COLO668 (cell line): ENCODE measurements around the gene ARHGAP10.

ENCODE experiments used
- DNase-seq: peaks from one replicate; lab custom pipeline; 2025; ENCODE audit not compliant: unreplicated experiment; lab: John Stamatoyannopoulos, UW

The ARHGAP10 gene

DNA sequence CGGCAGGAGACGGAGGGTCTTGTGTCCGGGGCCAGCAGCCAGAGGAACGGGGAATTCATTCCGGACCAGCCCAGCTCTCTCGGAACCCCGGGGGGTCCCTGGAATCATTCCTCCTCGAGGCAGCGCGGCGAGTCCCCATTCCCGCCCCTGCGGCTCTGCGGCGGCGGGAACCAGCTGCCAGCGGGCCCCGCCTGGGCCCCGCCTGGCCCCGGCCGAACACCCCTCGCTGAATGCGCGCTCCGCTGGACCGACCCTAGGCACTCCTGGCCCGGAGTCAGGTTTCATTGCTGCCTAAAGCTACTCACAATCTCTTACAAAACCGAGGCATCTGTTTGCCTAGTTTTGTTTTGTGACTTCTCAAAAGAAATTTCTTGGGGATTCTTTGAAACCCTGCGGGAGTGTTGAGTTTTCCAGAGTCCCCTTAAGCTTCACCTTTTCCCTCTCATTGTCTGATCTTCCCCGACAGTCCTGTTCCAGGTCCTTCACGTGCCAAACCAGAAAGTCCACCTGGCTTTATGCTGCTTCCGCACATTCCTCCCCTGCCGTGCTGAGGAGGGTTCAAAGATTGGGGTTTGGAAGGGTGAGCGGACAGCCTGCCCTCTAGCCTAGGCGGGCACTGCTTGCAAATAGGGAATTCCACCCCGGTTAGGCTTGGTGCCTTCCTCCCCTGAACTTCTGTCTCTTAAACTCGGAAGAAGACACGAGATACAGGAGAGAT, 789 bp downstream of the ARHGAP10 start:
- DNase-seq, result peak; percentile 70

DNA sequence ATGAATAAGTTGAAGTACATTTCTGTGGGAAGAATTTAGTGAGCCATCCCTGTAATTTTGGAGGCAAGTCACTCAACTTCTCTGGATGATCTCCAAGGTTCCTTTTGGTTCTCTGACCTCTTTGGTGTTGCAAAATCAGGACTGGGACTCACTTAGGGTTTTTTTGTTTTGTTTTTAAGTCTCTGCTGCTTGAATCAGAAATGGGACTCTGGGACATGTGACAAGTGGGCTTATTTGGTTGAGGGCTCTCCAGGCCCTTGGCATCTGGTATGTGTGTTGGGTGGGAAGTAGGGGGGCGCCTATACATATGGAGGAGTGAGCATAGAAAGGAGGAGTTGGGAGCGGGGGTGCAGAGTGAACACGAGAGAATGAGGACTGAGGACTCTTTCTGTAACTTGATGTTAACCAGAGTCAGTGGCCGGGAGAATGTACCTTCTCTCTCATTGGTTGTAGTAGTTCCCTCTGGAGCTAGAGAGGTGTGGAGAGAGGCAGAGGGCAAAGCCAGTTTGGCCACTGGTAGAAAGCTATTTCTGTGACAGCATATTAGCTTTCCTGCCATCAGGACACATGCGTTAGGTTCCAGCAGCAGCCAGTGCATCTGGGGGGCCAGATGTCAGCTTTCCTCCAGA, 1.9 kb downstream of the ARHGAP10 start:
- DNase-seq, result no peak

DNA sequence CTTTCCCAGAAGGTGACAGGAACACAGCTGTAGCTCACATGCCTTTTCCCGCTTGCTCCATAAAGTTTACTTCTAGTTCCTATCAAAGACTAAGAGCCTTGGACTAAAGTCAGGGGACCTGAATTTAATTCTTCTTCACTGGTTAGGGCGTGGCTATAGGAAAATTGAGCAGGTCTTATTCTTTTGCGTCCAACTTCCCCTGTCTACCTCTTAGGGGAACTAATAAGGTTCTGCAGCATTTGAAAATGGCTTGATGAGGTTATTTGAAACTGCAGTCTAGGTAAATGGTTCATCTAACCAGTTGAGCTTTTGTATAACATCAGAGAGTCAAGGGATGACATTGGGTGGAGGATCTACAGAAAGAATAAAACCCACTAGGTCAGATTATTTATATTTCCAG, 2.6 kb downstream of the ARHGAP10 start:
- DNase-seq, result no peak

DNA sequence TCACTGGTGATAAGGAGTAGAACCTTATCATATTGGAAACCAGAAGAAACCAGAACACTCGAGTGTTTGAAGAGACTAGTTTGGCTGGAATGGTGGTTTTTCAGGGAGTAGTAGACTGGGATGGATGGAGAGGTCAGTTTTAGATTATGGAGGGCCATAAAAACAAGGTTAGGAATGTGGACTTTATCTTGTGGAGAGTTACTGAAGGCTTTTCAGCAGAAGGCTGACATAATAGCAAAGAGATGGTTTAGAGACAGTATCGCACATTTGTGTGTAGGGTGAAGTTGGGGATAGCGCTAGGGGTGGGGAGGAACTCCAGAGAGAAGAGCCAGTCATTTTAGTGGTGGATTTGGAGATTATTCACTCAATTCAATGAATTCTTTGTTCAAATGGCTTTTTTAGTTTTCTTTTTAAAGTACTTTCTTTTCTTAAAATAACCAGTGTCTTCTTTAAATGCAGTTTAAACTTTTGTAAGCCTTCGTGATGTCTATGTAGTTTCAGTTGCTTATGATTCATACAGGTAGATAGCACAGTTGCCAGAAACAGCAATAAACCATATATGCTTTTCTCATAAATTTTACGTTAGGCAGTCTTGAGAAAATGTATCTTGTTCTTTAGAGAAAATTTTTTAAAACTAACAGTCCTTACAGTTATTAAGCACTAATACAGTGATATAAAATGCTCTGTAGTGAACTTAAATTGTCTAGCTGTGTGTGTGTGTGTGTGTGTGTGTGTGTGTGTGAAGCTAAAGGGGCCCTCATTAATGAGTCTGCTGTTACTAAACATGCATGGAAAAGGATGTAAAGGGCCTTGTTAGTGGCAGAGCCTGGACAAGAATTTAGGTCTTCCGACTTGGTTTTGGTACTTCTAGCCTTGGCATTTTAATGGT, 3.8 kb downstream of the ARHGAP10 start:
- DNase-seq, result no peak

DNA sequence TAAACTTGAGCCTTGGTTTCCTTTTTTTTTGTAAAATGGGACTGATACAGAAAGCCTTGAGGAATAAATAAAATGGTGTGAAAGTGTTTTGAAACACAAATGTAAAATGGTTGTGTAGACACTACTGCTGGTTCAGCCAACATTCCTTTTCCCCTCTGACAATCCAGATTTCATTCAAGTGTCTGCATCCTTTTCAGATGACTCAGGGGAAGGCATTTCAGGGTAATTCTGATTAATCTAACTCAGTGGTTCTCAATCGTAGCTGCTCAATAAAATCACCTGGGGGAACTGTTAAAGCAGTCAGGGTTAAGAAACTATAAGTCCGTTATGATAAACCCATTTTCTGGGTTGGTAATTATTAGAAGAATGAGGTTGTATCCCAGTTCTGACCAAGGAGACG, 4.6 kb downstream of the ARHGAP10 start:
- no peak for DNase-seq

DNA sequence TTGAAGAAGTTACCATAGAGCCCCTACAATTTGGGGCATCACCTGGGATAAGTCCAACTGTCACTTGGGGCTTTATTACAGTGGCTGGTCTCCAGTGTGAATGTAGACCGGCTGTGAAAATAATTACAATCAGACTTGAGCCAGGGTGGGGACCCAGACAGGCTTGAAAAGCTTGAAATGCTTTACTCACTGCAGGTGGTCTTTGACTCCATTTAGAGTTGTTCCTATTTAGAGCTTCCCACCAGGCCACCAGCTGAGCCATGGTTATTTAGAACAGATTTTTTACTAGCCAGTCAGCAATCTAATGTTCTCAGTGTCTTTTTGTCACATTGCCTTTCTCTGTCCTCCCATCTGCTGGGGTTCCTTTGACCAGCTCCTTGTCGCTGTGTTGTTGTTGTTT, 5.7 kb downstream of the ARHGAP10 start:
- no peak for DNase-seq

DNA sequence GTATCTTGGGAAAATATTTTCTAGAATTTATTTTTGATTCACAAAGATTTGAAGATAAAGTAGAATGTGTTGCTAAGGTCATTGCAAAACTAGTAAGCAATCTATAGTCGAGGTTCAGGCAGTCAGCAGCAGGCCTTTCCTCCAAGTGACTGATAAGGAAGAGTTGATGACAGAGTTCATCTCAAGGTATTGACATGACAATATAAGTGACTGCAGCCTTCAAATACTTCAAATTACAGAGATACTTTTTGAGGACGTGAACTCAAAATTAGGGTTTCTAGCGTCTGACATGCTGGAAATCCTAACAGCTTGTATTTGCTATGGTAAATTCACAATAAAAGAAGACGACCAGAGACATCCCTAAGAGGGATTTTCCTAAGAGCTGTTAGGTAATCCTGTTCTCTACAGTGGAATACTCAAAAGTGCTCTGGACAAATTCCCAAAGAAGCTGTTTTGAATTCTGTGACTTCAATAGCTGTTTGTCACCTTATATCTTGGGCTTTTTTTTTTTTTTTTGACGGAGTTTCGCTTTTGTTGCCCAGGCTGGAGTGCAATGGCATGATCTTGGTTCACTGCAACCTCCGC, 7.4 kb downstream of the ARHGAP10 start:
- no peak for DNase-seq

DNA sequence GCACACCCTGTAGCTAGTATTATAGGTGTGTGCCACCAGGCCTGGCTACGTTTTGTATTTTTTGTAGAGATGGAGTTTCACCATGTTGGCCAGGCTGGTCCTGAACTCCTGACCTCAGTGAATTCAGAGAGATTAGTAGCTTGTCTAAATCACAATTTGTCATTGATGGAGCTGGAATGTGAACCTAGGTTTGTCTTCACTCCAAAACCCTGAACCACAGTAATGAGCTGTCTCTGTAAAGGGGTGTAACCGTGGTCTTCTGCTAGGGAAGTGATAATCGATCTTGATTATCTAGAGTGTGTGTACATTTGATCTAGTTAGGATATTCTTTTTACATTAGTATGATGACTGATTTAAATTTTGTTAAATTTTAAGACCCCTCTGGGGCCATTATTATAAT, 8.3 kb downstream of the ARHGAP10 start:
- no peak for DNase-seq

DNA sequence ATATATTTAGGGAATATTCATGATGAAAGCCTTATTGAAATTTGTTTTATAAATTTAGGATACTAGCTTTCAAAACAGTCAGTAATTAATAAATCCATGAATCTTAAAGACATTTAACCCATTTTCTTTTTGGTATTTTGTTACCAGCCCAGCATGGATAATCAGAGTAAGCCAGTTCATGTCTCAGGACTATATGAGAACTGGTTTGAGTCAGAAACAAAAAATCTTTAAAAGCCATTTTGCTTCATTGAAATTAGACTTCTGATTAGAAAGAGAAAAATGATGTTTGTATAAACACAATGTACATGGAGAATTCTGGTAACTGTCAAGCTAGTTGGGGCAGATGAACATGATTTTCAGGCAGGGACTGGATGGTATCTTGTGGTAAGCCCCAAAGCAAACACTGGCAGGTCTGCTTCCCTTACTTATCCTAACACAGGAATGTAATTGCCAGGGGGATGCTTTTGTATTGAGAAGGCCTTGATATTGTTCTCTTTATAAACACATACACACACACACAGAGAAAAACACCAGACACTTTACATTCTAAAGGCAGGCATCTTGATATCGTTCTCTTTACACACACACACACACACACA, 9.4 kb downstream of the ARHGAP10 start:
- DNase-seq, result no peak

DNA sequence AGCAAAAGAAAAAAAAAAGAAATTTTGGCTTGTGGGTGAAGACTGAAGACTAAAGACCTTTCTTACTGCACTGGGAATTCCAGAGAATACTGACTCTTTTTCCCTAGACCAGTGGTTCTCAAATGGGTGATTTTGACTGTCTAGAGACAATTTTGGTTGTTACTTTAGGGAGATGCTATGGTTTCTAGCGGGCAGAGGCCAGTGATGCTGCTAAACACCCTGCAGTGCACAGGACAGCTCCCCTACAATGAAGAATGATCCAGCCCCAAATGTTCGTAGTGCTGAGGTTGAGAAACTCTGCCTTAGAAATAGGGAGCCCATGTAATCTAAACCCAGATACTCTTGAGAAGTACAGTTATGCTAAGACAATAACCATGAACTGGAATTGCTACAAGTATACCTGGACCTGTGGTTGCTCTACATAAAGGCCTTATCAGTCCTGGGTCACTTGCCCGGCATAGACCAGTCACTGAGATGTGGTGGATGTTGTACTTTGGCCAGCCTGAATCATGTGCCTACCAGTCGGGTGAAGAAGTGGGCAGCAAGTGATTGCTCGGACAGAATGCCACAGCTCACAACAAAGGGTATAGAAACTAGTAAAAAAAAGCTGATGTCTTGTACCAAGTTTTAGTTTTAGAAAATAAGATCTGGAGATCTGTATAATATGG, 16.0 kb downstream of the ARHGAP10 start:
- DNase-seq, result no peak

DNA sequence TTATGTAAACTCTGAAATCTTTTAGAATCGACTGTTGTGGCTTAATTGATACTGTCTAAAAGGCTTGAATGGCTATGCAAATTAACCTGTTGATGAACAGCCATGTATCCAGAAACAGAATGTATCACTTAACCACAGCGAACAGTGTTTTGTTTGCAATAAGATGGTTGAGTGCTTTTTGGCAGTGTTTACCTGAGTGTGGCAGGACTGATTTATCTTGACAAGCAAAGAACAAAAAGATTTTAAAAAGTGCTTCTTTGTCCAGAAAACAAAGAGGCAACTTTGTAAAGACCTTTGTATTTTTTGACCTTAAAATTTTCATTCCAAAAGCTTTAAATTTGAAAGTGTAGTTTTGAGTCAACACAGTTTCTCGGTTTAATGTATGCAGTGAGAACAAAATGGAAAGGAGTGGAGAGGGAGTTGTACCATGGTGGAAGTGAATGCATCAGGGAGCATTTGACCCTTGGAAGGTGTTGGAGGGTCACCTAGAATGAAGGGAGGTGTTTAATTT, 18.0 kb downstream of the ARHGAP10 start:
- DNase-seq, result peak; percentile 12

DNA sequence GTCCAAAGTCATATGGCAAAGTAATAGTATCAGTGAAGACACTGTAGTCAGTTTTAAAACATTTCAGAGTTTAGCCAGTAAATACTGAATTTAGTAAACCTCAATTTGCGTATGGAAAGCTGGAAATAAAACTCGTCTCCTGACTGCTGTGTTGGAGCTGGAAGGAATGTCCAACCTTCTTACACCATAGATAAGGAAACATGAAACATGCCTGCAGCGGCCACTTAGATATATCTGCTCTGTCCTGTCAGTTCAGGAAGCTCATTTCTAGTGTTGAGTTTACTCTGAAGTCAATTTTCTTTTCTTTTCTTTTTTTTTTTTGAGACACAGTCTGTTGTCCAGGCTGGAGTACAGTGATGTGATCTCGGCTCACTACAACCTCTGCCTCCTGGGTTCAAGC, 21.2 kb downstream of the ARHGAP10 start:
- DNase-seq, result no peak

DNA sequence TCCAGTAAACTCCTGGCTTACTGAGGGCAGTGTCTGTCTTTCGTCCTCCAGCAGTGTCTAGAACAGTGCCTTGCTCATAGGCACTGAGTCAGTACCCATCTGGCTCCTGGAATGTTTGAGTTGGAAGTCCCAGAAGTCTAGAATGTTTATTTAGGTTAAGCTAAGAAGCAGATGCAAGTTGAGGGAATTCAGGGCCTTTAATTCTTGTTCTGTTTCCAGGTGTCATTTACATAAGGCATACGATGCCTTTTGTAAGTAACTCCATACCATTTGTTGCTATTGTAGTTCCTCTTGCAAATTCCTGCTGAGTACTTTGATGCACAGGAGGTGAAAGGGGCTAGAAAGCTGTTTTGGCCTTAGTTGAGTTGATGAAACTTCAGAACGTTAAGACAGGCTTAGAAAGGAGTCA, 22.2 kb downstream of the ARHGAP10 start:
- no peak for DNase-seq

DNA sequence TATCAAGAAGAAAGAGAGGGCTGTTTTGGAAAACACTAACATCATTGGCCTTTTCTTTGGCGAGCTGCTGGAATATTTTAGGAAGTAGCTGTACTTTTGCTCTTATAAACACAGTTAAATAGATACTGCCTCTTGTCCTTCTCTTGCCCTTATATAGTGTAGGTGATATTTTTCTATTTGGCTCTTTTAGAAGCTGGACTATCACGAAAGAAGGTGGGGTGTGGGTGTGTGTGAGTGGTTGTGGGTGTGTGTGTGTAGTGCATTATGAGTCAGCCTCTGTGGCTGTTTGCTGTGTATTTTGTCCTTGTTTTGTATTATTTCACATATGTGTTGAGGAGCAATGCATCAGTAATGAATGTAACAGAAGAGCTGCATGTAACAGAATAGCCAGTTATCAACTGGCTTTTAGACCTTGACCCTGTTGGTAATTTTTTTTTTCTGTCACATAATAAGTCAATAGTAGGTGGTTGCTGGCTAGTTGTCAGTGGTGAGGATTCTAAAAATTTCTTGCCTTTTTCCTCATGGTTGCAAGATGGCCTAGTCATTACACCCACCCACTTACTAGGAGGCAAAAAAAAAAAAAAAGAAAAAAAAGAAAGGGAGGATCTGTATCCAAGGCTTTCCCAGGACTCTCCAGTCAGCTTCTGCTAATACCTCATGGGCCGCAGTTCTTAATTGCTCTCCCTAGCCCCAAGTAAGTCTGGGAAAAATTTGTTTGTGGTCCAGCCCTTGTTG, 23.8 kb downstream of the ARHGAP10 start:
- DNase-seq, result no peak

DNA sequence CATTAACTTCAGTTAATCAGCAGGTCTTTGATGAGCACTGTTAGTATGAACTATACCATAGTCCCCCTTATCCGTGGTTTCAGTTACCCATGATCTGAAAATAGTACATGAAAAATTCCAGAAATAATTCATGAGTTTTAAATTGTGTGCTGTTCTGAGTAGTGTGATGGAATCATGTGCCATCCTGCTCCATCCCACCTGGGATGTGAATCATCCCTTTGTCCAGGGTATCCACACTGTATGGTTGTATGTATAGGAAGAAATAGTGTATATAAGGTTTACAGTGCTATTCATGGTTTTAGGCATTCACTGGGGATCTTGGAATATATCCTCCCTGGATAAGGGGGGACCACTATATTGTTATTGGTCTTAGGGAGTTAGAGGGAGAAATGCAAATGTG, 24.5 kb downstream of the ARHGAP10 start:
- no peak for DNase-seq

DNA sequence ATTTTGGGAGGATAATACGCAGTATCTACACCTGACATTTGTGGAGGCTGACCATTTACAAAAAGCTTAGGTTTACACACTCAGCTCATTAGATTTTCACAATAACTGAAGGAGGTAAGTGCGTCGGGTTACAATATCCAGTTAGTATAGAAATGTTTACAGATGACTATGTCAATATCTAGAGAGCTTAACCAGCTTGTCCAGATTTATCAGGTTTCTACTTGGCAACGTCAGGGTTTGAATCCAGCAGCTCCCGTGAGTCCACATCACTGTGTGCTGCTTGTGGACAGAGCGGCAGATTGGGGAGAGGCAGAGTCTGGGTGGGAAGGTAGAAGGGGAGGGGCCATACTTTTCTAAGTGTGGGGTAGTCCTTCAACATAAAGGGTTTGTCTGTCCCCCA, 28.3 kb downstream of the ARHGAP10 start:
- peak; percentile 54 for DNase-seq

DNA sequence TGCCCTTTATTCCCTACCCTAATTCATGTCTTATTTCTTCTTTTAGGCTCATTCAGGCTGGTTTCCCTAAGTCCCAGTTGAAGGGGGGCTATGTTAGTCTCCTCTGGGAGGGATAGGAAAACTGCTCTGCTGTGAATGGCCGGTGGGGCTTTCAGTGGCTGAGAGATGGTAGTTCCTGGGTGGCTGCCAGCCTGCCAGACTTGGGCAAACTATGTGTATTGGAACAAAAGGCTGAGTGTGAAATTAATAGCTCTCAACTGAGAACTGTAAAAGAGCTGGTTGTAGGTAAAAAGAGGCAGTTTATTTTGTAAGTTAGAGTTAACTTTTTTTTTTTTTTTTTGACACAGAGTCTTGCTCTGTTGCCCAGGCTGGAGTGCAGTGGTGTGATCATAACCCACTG, 28.8 kb downstream of the ARHGAP10 start:
- DNase-seq, result peak; percentile 31

DNA sequence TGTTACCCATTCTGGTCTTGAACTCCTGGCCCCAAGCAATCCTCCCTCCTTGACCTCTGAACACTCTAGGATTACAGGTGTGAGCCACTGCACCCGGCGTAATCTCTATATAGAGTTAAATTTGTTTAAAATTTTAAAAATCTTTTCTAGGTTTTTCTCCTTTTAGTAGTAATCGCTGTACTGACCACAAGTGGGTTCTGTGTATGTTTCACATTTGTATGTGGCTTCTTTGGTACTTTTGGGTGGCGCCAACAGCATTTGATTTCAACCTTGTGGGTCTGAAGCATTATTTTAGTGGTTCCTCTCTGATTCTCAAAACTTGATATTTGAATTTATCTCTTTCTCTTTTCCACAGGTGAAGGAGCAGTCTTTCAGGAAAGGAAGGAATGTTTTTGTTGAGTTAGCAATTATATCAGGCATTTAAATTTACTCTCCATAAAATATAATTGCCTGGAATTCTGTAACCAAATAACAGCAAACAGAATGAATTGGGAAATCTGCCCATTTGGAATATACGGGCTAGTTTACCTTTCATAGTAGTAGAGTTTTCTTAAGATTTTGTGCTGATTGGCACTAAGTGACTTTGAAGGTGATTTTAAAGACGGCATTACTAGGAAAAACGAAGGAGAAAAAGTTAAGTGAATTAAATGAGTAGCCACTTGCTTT, 29.5 kb downstream of the ARHGAP10 start:
- DNase-seq, result no peak

DNA sequence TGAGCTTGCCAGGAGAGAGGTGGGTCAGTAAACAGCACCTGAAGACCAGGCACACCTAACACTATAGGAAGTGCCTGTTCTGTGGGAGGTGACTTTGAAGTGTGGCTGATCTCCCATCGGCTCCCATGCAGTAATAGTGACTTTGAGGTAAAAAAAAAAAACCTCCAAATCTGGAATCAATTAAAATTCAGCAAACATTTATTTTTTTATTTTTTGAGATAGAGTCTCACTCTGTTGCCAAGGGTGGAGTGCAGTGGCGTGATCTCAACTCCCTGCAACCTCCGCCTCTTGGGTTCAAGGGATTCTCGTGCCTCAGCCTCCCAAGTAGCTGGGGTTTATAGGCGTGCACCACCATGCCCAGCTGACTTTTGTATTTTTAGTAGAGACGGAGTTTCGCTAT, 32.4 kb downstream of the ARHGAP10 start:
- DNase-seq, result no peak
